ENCODE results near the gene EFS.

DNA sequence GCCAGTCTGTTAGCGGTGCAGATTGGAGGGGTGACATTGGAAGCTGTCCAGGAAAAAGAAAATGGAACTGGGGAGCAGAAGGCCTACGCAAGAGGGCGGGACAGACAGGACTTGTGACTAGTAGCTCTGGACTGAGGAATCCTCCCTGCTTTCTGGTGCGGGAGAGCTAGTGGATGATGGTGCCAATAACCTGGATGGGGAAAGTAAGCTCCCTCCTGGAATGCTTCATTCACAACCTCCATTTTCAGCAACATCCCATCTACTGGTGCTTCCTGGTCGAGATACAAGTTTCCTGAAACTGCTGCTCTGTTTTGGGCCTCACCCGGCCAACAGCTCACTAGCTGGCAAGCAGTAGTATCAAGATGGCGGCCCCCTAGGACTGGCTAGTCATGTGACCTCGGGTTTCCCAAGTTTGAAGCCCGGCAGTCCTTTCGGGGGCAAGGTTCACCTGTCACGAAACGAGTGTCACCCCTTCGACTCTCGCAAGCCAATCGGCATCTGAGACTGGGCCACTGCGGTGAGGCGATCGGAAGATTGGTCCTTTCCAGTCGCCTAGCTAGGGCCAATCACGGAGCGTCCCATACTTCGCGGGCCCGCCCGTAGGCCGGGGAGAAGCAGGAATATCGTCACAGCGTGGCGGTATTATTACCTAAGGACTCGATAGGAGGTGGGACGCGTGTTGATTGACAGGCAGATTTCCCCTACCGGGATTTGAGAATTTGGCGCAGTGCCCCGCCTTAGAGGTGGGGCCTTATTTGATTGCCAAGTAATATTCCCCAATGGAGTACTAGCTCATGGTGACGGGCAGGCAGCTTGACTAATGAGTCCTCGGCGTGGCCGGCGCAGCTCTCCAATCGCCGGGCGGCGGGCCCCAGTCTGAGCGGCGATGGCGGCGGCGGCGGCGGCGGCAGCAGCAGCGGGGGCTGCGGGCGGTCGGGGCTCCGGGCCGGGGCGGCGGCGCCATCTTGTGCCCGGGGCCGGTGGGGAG lies 44.1 kb downstream of the EFS start, which contains the start of gene PABPN1:
- TF ChIP-seq, protein P1, sequence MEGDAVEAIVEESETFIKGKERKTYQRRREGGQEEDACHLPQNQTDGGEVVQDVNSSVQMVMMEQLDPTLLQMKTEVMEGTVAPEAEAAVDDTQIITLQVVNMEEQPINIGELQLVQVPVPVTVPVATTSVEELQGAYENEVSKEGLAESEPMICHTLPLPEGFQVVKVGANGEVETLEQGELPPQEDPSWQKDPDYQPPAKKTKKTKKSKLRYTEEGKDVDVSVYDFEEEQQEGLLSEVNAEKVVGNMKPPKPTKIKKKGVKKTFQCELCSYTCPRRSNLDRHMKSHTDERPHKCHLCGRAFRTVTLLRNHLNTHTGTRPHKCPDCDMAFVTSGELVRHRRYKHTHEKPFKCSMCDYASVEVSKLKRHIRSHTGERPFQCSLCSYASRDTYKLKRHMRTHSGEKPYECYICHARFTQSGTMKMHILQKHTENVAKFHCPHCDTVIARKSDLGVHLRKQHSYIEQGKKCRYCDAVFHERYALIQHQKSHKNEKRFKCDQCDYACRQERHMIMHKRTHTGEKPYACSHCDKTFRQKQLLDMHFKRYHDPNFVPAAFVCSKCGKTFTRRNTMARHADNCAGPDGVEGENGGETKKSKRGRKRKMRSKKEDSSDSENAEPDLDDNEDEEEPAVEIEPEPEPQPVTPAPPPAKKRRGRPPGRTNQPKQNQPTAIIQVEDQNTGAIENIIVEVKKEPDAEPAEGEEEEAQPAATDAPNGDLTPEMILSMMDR (optimal IDR thresholded peaks at IDR 0.05 in 1 of 3, IDR thresholded peaks at IDR 0.05 in 1 of 3, conservative IDR thresholded peaks at IDR 0.05 in 1 of 3; ENCODE audit: extremely low read depth in 1 of 3, insufficient read depth in 2 of 3, low read length in 3 of 3) = no peak
- no peak for TF ChIP-seq EZH2 (IDR thresholded peaks at IDR 0.05; ENCODE audit: low read length)
